ENCODE data around the gene FRY. TPM values are rescaled to one million over a fixed set of nuclear protein-coding genes. Genes with fewer than 3 reads are reported as not detected.
A peak's percentile ranks its signal among the peaks of the same experiment; 100 is the strongest.

FRY gene
- total and polyA plus RNA-seq, 8 donors, result 5.6 to 27.9 (median 21.1) TPM

- FAIRE-seq (no peak), ATAC-seq (peak in 3 of 4 donors; percentile 60 to 65 (median 65)), DNase-seq (no peak)
- intact Hi-C loops (cut with DNase I), result no loop called here
- Histone ChIP-seq H3K36me3 (peaks cover 0 to 44% (median 8%) of the 10 kb centered on the region in 3 donors), H3K4me3 (no peak overlapping the region), H3K9me3 (no peaks in the 10 kb centered on the region), H3K4me1 (peaks cover 0 to 4% (median 0%) of the 10 kb centered on the region in 3 donors), H3K27me3 (no peaks in the 10 kb centered on the region), H3K27ac (no peak overlapping the region)
- TF ChIP-seq CTCF (IDR thresholded peaks at IDR 0.05), result no peak
- WGBS, 2 donors, result 44 to 50% methylated on average over 4 of the region's 4 CpGs
Observed at GRCh38 chr13:32205431-32206096, 174.0 kb downstream of the FRY start.

DNA sequence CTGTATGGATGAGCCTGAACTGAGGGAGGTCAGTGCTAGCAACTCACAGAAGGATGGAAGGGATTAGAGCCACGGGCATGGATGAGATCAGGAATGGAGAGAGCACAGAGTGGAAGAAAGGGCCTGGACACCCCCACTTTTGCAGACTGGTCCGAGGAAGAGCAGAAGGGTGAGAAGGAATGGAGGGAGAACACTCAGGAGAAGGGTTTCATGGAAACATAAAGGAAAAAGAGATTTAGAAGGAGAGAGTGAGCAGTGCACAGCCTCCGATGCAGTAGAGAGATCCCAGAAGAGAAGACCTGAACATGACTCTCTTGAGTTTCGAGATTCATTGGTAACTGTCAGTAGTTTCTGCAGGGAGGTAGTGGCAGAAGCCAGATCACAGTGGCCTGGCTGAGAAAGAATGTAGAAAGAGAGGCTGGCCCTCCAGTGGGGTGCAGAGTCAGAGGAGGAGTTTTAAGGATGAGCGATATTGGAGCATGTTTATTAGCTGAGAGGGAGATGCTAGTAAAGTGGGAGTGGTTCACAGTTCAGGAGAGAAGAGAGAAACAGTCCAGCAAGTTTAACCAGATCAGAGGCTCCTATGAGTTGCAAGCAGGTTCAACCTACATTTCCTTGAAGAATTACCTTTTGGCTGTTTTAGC is 174.6 kb downstream of the FRY start:
- WGBS, 2 donors, result 83 to 84% methylated on average over 5 of the region's 5 CpGs
- no peak for DNase-seq
- TF ChIP-seq CTCF (IDR thresholded peaks at IDR 0.05), result no peak
- intact Hi-C loops (cut with DNase I), result no loop called here
- Histone ChIP-seq H3K4me3 (no peak overlapping the region), H3K9me3 (no peaks in the 10 kb centered on the region), H3K36me3 (peaks cover 0 to 51% (median 8%) of the 10 kb centered on the region in 3 donors), H3K27ac (no peak overlapping the region), H3K27me3 (no peaks in the 10 kb centered on the region), H3K4me1 (peaks cover 0 to 4% (median 0%) of the 10 kb centered on the region in 3 donors)
- FAIRE-seq, result no peak
- ATAC-seq, result peak in 1 of 4 donors; percentile 45

- Histone ChIP-seq H3K27me3 (no peaks in the 10 kb centered on the region), H3K4me1 (peaks cover 0 to 4% (median 0%) of the 10 kb centered on the region in 3 donors), H3K36me3 (peaks cover 0 to 55% (median 11%) of the 10 kb centered on the region in 3 donors), H3K9me3 (no peaks in the 10 kb centered on the region), H3K27ac (no peak overlapping the region), H3K4me3 (no peak overlapping the region)
- 86 to 90% methylated on average over 13 of the region's 13 CpGs for WGBS, 2 donors
- TF ChIP-seq CTCF (IDR thresholded peaks at IDR 0.05), result no peak
- ATAC-seq (no peak), FAIRE-seq (no peak), DNase-seq (no peak)
- intact Hi-C loops (cut with DNase I), result no loop called here
Observed at GRCh38 chr13:32208860-32209259, 177.3 kb downstream of the FRY start.

DNA sequence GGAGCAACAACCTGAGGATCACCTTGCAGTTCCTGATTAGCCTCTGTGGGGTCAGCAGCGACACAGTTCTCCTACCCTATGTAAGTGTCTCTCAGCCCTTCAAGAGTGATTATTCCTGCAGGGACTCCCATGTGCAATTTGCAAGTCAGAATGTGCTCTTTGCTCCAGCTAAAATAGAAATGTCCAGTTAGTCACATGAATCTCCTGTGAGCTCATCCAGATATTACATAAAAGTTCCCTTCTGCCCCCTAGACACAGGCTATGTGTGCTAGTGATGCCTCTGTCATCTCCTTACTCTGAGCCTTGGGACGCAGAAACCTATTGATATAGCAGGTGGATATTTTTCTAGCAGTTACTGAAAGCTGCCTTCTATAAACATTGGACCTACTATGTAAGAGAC is 178.1 kb downstream of the FRY start:
- H3K4me3 ChIP-seq, result no peak overlapping the region
- H3K27ac ChIP-seq, result no peak overlapping the region
- H3K27me3 ChIP-seq, result no peaks in the 10 kb centered on the region
- no peak for ATAC-seq
- no peak for DNase-seq
- H3K4me1 ChIP-seq, result peaks cover 0 to 4% (median 0%) of the 10 kb centered on the region in 3 donors
- H3K9me3 ChIP-seq, result no peaks in the 10 kb centered on the region
- no peak for FAIRE-seq
- TF ChIP-seq CTCF (IDR thresholded peaks at IDR 0.05), result no peak
- intact Hi-C loops (cut with DNase I), result no loop called here
- H3K36me3 ChIP-seq, result peaks cover 0 to 55% (median 11%) of the 10 kb centered on the region in 3 donors
- 96 to 98% methylated on average over 2 of the region's 2 CpGs for WGBS, 2 donors

DNA sequence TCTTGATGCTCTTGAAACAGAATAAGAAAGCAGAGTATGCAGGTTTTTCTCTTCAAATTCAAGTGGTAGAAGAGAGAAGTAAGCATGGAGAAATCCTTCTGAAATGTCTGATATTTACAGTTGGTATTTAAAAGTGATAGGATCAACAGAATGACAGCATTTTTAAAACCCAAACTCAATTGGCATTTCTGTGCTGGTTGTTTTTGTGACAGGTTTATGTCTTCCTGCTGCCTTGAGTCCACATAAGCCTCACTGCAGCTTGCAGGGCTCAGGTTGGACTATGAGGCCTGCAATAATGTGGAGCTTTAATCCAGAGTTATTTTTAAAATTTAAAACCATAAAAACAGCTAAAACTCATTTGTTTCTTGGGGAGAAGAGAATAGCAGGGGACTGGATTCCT is 178.5 kb downstream of the FRY start:
- TF ChIP-seq CTCF (IDR thresholded peaks at IDR 0.05), result no peak
- H3K4me3 ChIP-seq, result no peak overlapping the region
- H3K4me1 ChIP-seq, result peaks cover 0 to 4% (median 0%) of the 10 kb centered on the region in 3 donors
- no peaks in the 10 kb centered on the region for H3K27me3 ChIP-seq
- no peak for DNase-seq
- no peaks in the 10 kb centered on the region for H3K9me3 ChIP-seq
- no peak for ATAC-seq
- H3K27ac ChIP-seq, result no peak overlapping the region
- intact Hi-C loops (cut with DNase I), result no loop called here
- FAIRE-seq, result no peak
- H3K36me3 ChIP-seq, result peaks cover 0 to 57% (median 11%) of the 10 kb centered on the region in 3 donors
